Subcutaneous adipose tissue (tissue), 4 donors: Measurements from ENCODE around the gene PPP1R14B. TPM values are rescaled to one million over a fixed set of nuclear protein-coding genes. Genes with fewer than 3 reads are reported as not detected.

ENCODE experiments used
- CTCF ChIP-seq: fragments of 450-650 bp; IDR thresholded peaks from one replicate; pipeline ENCODE4 v1.5.1; 2016; ENCODE audit warnings: low read depth, mild to moderate bottlenecking, control low read depth, antibody characterized with exemption, moderate library complexity
- total RNA-seq, 4 donors: library from RNA; depleted of rRNA; stranded (reverse); fragments of >200 nt; gene quantifications; one replicate each; pipeline ENCODE4 v1.1.0, GENCODE V29; 2016

Gene PPP1R14B
- total RNA-seq, 4 donors from 2014 or later = 64.3 to 73.1 (median 69.1) TPM

- TF ChIP-seq CTCF = no peak
These were observed 8.7 kb upstream of the PPP1R14B start for GRCh38 chr11:64255135-64256128.

GRCh38 chr11:64254326-64254725 lies 7.6 kb upstream of the PPP1R14B start:
- no peak for TF ChIP-seq CTCF

- TF ChIP-seq CTCF = no peak
These were observed 6.7 kb upstream of the PPP1R14B start for GRCh38 chr11:64253481-64253880.

- TF ChIP-seq CTCF = no peak
These were observed 6.3 kb upstream of the PPP1R14B start for GRCh38 chr11:64253043-64253442.

- TF ChIP-seq CTCF = no peak
These were observed 5.5 kb upstream of the PPP1R14B start for GRCh38 chr11:64252003-64252872.

- no peak for TF ChIP-seq CTCF
These were observed 4.9 kb upstream of the PPP1R14B start for GRCh38 chr11:64251753-64252002.
